Esophagus muscularis mucosa (tissue), 4 donors: ENCODE measurements around the gene PHACTR4. TPM values are rescaled to one million over a fixed set of nuclear protein-coding genes. Genes with fewer than 3 reads are reported as not detected.

ENCODE experiments used
- DNase-seq: peaks from one replicate; pipeline ENCODE4 v3.0.0-alpha.2; 2017; ENCODE audit errors: extremely low spot score
- H3K27ac ChIP-seq, 4 donors: fragments of 200-600 bp; sonication (generic); replicated peaks in 1 of 4; 1 replicate in 3 of 4; 2 replicates in 1 of 4; pipeline ENCODE4 v1.5.1; 2016 to 2019; ENCODE audit warnings: mild to moderate bottlenecking in 1 of 4
- H3K27me3 ChIP-seq, 4 donors: fragments of 200-600 bp; sonication (generic); one replicate each; pipeline versions ENCODE4 v1.5.1 to v1.6.0; 2016 to 2019
- H3K36me3 ChIP-seq, 4 donors: fragments of 200-600 bp; sonication (generic); one replicate each; pipeline ENCODE4 v1.5.1; 2016 to 2019
- H3K4me1 ChIP-seq, 4 donors: fragments of 200-600 bp; sonication (generic); one replicate each; pipeline ENCODE4 v1.5.1; 2016 to 2019
- H3K4me3 ChIP-seq, 4 donors: fragments of 200-600 bp; sonication (generic); 1 replicate in 2 of 4; 2 replicates in 2 of 4; pipeline ENCODE4 v1.5.1; 2016 to 2019; ENCODE audit warnings: mild to moderate bottlenecking in 4 of 4, moderate library complexity in 1 of 4
- H3K9me3 ChIP-seq, 4 donors: fragments of 200-600 bp; sonication (generic); 1 replicate in 3 of 4; 2 replicates in 1 of 4; pipeline ENCODE4 v1.5.1; 2016 to 2019
- CTCF ChIP-seq, 3 experiments: fragments of 200-600 bp in 2 of 3; fragments of 450-650 bp in 1 of 3; sonication (generic) in 2 of 3; IDR thresholded peaks; one replicate each; pipeline ENCODE4 v1.5.1; 2017 to 2019; ENCODE audit warnings: antibody characterized with exemption in 3 of 3, mild to moderate bottlenecking in 2 of 3, moderate library complexity in 1 of 3
- EP300 ChIP-seq: sonication (generic); formaldehyde crosslinking; IDR thresholded peaks from one replicate; pipeline ENCODE4 v1.6.1; 2017; ENCODE audit warnings: antibody characterized with exemption
- POLR2A ChIP-seq: fragments of 450-650 bp; IDR thresholded peaks from one replicate; pipeline ENCODE4 v1.6.1; 2017; ENCODE audit warnings: antibody characterized with exemption, moderate library complexity, mild to moderate bottlenecking, low read depth
- POLR2AphosphoS5 ChIP-seq, 2 donors: sonication (generic); formaldehyde crosslinking; IDR thresholded peaks; one replicate each; pipeline ENCODE4 v1.6.1; 2017; ENCODE audit warnings: antibody characterized with exemption in 2 of 2
- WGBS: methylation state at CpG from one replicate; pipeline ENCODE4 v1.1.5; 2018; 5-methylcytosine and 5-hydroxymethylcytosine counted together
- intact Hi-C: fragments of 100-400 bp; cut with DNase I; formaldehyde crosslinking; loops from one replicate; pipeline ENCODE4 v1.15.1; 2023
- total RNA-seq, 4 donors: library from RNA; depleted of rRNA; stranded (reverse); fragments of >200 nt; gene quantifications; one replicate each; pipeline versions ENCODE4 v1.1.0 to v1.2.1, GENCODE V29; 2016

PHACTR4 gene
- total RNA-seq, 4 donors from 2014 or later, result 21.0 to 32.4 (median 27.7) TPM

- Histone ChIP-seq H3K9me3 (no peaks in the 10 kb centered on the region), H3K27ac (no peak overlapping the region), H3K36me3 (peaks cover 0 to 10% (median 7%) of the 10 kb centered on the region in 4 donors), H3K4me3 (no peak overlapping the region), H3K4me1 (peaks cover 0 to 4% (median 0%) of the 10 kb centered on the region in 4 donors), H3K27me3 (no peaks in the 10 kb centered on the region)
- no peak for DNase-seq
- intact Hi-C loops, result no loop called here
- 100% methylated on average over 1 of the region's 1 CpG for WGBS
- no peak for TF ChIP-seq POLR2AphosphoS5 (IDR thresholded peaks at IDR 0.05)
- no peak for TF ChIP-seq CTCF (IDR thresholded peaks at IDR 0.05)
- no peak for TF ChIP-seq EP300
- no peak for TF ChIP-seq POLR2A
Observed at GRCh38 chr1:28401760-28402159, 32.2 kb downstream of the PHACTR4 start.

- intact Hi-C loops, result no loop called here
- no peak overlapping the region for H3K4me3 ChIP-seq
- 72% methylated on average over 1 of the region's 1 CpG for WGBS
Observed at GRCh38 chr1:28409090-28409489, 39.5 kb downstream of the PHACTR4 start.

GRCh38 chr1:28411656-28412055 is 42.1 kb downstream of the PHACTR4 start:
- no peak overlapping the region for H3K4me3 ChIP-seq
- WGBS, result 85% methylated on average over 5 of the region's 5 CpGs
- no peak for DNase-seq
- H3K36me3 ChIP-seq, result peaks cover 0 to 14% (median 3%) of the 10 kb centered on the region in 4 donors
- H3K27ac ChIP-seq, result no peak overlapping the region
- no peaks in the 10 kb centered on the region for H3K9me3 ChIP-seq
- intact Hi-C loops, result no loop called here
- no peaks in the 10 kb centered on the region for H3K27me3 ChIP-seq
- TF ChIP-seq EP300, result no peak
- no peak for TF ChIP-seq POLR2A
- TF ChIP-seq POLR2AphosphoS5 (IDR thresholded peaks at IDR 0.05), result no peak
- no peak for TF ChIP-seq CTCF (IDR thresholded peaks at IDR 0.05)
- peaks cover 0 to 10% (median 2%) of the 10 kb centered on the region in 4 donors for H3K4me1 ChIP-seq

More at GRCh38 chr1:28409090-28409489, 39.5 kb downstream of the PHACTR4 start:
- Histone ChIP-seq H3K27ac (no peak overlapping the region), H3K4me1 (peaks cover 0 to 4% (median 2%) of the 10 kb centered on the region in 4 donors), H3K9me3 (no peaks in the 10 kb centered on the region), H3K27me3 (no peaks in the 10 kb centered on the region), H3K36me3 (peaks cover 0 to 14% (median 3%) of the 10 kb centered on the region in 4 donors)
- DNase-seq, result no peak
- no peak for TF ChIP-seq EP300
- TF ChIP-seq CTCF (IDR thresholded peaks at IDR 0.05), result no peak
- no peak for TF ChIP-seq POLR2AphosphoS5 (IDR thresholded peaks at IDR 0.05)
- no peak for TF ChIP-seq POLR2A

GRCh38 chr1:28412731-28413130 is 43.2 kb downstream of the PHACTR4 start:
- intact Hi-C loops, result no loop called here
- DNase-seq, result no peak
- TF ChIP-seq POLR2A (no peak), EP300 (no peak), CTCF (IDR thresholded peaks at IDR 0.05) (no peak), POLR2AphosphoS5 (IDR thresholded peaks at IDR 0.05) (no peak)
- peaks cover 0 to 10% (median 6%) of the 10 kb centered on the region in 4 donors for H3K4me1 ChIP-seq
- no peaks in the 10 kb centered on the region for H3K9me3 ChIP-seq
- 92% methylated on average over 3 of the region's 3 CpGs for WGBS
- no peak overlapping the region for H3K4me3 ChIP-seq
- H3K27me3 ChIP-seq, result no peaks in the 10 kb centered on the region
- H3K27ac ChIP-seq, result no peak overlapping the region
- peaks cover 0 to 14% (median 3%) of the 10 kb centered on the region in 4 donors for H3K36me3 ChIP-seq
